HepG2 (cell line): ENCODE measurements around the gene LITAF. TPM values are rescaled to one million over a fixed set of nuclear protein-coding genes. Genes with fewer than 3 reads are reported as not detected.

Experiments used
- ATAC-seq: fragments of 200-7000 bp; cut with Tn5 transposase; 3 replicates; pipeline ENCODE4 v1.9.1; 2020; ENCODE audit warnings: mild to moderate bottlenecking, moderate library complexity
- BruUV-seq: library from RNA; stranded (reverse); fragments of 400-500 nt; replicated peaks from 2 replicates; lab custom pipeline; 2021; lab: Mats Ljungman, UMichigan
- CTCF ChIA-PET: fragments of 300-600 bp; formaldehyde crosslinking; extraction: SDS; loops from one replicate; lab custom pipeline; 2021; ENCODE audit warnings: low total read pairs, inconsistent platforms, low intra/inter-chr PET ratio; lab: Yijun Ruan, JAX
- POLR2A ChIA-PET: fragments of 350-600 bp; sonication (Branson Sonifier 250); formaldehyde crosslinking; loops from one replicate; lab custom pipeline; 2020; ENCODE audit warnings: antibody characterized with exemption, inconsistent platforms; lab: Yijun Ruan, JAX
- DNase-seq: peaks from one replicate; pipeline ENCODE4 v3.0.0-alpha.2; 2015; ENCODE audit warnings: low spot score
- FAIRE-seq: peaks from 3 replicates; lab custom pipeline; 2011; peaks lifted over from hg19 to GRCh38; lab: Jason Lieb, UNC
- H2AFZ ChIP-seq: one replicate; pipeline ENCODE4 v1.6.1; 2011; ENCODE audit warnings: low read length, inconsistent platforms
- H3K27ac ChIP-seq: fragments of 300-600 bp; 3 replicates; pipeline ENCODE4 v1.8.0; 2011; ENCODE audit warnings: mixed run types, mild to moderate bottlenecking, mixed read lengths, low read length, inconsistent platforms; ENCODE audit not compliant: insufficient read depth; ENCODE audit errors: extremely low read length
- H3K27me3 ChIP-seq, 2 experiments: fragments of 200-600 bp in 1 of 2; 2 replicates in 1 of 2; 3 replicates in 1 of 2; pipeline versions ENCODE4 v1.6.0 to v1.8.0; 2011; ENCODE audit warnings: low read length in 2 of 2, mild to moderate bottlenecking in 2 of 2, moderate library complexity in 2 of 2, inconsistent platforms in 1 of 2; ENCODE audit not compliant: insufficient read depth in 2 of 2, control insufficient read depth in 1 of 2
- H3K36me3 ChIP-seq, 2 experiments: fragments of 200-600 bp in 1 of 2; replicated peaks in 1 of 2; 2 replicates in 1 of 2; 3 replicates in 1 of 2; pipeline versions ENCODE4 v1.5.1 to v1.8.0; 2011; ENCODE audit warnings: low read length in 2 of 2, inconsistent platforms in 1 of 2; ENCODE audit not compliant: insufficient read depth in 2 of 2, control insufficient read depth in 1 of 2
- H3K4me1 ChIP-seq: 2 replicates; pipeline ENCODE4 v1.5.1; 2012; ENCODE audit warnings: low read length, inconsistent platforms; ENCODE audit not compliant: insufficient read depth
- H3K4me2 ChIP-seq: 2 replicates; pipeline ENCODE4 v1.6.0; 2011; ENCODE audit warnings: low read depth, low read length, inconsistent platforms
- H3K4me3 ChIP-seq, 3 experiments: fragments of 200-600 bp in 1 of 3; sonication (generic), shearing (Covaris generic) in 1 of 3; replicated peaks in 1 of 3; 2 replicates each; pipeline ENCODE4 v1.5.1; 2011 to 2016; ENCODE audit warnings: low read length in 3 of 3, inconsistent platforms in 2 of 3, low read depth in 2 of 3, mild to moderate bottlenecking in 2 of 3, control low read depth in 1 of 3, mixed read lengths in 1 of 3; ENCODE audit not compliant: insufficient read depth in 1 of 3
- H3K79me2 ChIP-seq: one replicate; pipeline ENCODE4 v1.6.1; 2011; ENCODE audit warnings: low read length, inconsistent platforms; ENCODE audit not compliant: insufficient read depth
- H3K9ac ChIP-seq: 2 replicates; pipeline ENCODE4 v1.6.0; 2011; ENCODE audit warnings: mild to moderate bottlenecking, low read depth, low read length, inconsistent platforms; ENCODE audit not compliant: insufficient read depth
- H3K9me3 ChIP-seq: 2 replicates; pipeline ENCODE4 v1.5.1; 2012; ENCODE audit warnings: mild to moderate bottlenecking, low read length
- H4K20me1 ChIP-seq: 2 replicates; pipeline ENCODE4 v1.6.0; 2011; ENCODE audit warnings: inconsistent platforms, mild to moderate bottlenecking, low read length, moderate library complexity; ENCODE audit not compliant: insufficient read depth
- ARHGAP35 ChIP-seq: sonication (generic); formaldehyde crosslinking; IDR thresholded peaks from 2 replicates; pipeline ENCODE4 v1.9.0; 2022; ENCODE audit warnings: mild to moderate bottlenecking, inconsistent platforms, moderate library complexity, missing genetic modification reagents, borderline replicate concordance
- CHD4 ChIP-seq: fragments of 200-600 bp; sonication (generic); IDR thresholded peaks from 2 replicates; pipeline ENCODE4 v1.7.0; 2017; ENCODE audit warnings: mild to moderate bottlenecking, low read length, borderline replicate concordance
- CREM ChIP-seq, 2 experiments: sonication (generic) in 1 of 2; formaldehyde crosslinking in 1 of 2; IDR thresholded peaks; 2 replicates each; pipeline versions ENCODE4 v1.4.0 to v1.6.1; 2016 to 2020; ENCODE audit warnings: antibody characterized with exemption in 1 of 2, mild to moderate bottlenecking in 1 of 2, missing genetic modification reagents in 1 of 2
- FLYWCH1 ChIP-seq: sonication (generic); formaldehyde crosslinking; IDR thresholded peaks from 2 replicates; pipeline ENCODE4 v1.8.1; 2023; ENCODE audit warnings: mild to moderate bottlenecking, missing genetic modification reagents
- GZF1 ChIP-seq: sonication (generic); formaldehyde crosslinking; IDR thresholded peaks from 2 replicates; pipeline ENCODE4 v1.5.1; 2020; ENCODE audit warnings: mild to moderate bottlenecking, missing genetic modification reagents
- HMG20A ChIP-seq: IDR thresholded peaks from 2 replicates; pipeline ENCODE4 v1.6.1; 2016; ENCODE audit warnings: borderline replicate concordance
- HNF1B ChIP-seq: sonication (generic); formaldehyde crosslinking; IDR thresholded peaks from 2 replicates; pipeline ENCODE4 v1.5.1; 2020; ENCODE audit warnings: mild to moderate bottlenecking, moderate library complexity, missing genetic modification reagents
- HNF4A ChIP-seq: sonication (generic); formaldehyde crosslinking; IDR thresholded peaks from 2 replicates; pipeline ENCODE4 v1.4.0; 2020; ENCODE audit warnings: missing genetic modification reagents
- MAZ ChIP-seq, 2 experiments: sonication (generic) in 1 of 2; formaldehyde crosslinking in 1 of 2; IDR thresholded peaks; 2 replicates each; pipeline versions ENCODE4 v1.5.0 to v1.6.1; 2012 to 2020; ENCODE audit warnings: low read depth in 2 of 2, mild to moderate bottlenecking in 2 of 2, borderline replicate concordance in 1 of 2, improper control_type of control experiment in 1 of 2, low read length in 1 of 2, missing genetic modification reagents in 1 of 2, moderate library complexity in 1 of 2
- MTA3 ChIP-seq: sonication (generic); formaldehyde crosslinking; IDR thresholded peaks from 2 replicates; pipeline ENCODE4 v1.4.0; 2020; ENCODE audit warnings: missing genetic modification reagents
- NR2C2 ChIP-seq: sonication (generic); formaldehyde crosslinking; IDR thresholded peaks from 2 replicates; pipeline ENCODE4 v1.4.0; 2020; ENCODE audit warnings: missing genetic modification reagents, mild to moderate bottlenecking, moderate library complexity, borderline replicate concordance
- NR2F2 ChIP-seq: IDR thresholded peaks from 2 replicates; pipeline ENCODE4 v1.6.1; 2012; ENCODE audit warnings: low read depth, inconsistent platforms, borderline replicate concordance
- PHB2 ChIP-seq: fragments of 450-650 bp; IDR thresholded peaks from 2 replicates; pipeline ENCODE4 v1.6.1; 2018; ENCODE audit not compliant: partially characterized antibody
- RBFOX2 ChIP-seq: fragments of 200-400 bp; formaldehyde crosslinking; IDR thresholded peaks from 2 replicates; pipeline ENCODE4 v1.6.1; 2017; ENCODE audit warnings: low read depth, mild to moderate bottlenecking, low read length
- YEATS4 ChIP-seq: sonication (generic); formaldehyde crosslinking; IDR thresholded peaks from 2 replicates; pipeline ENCODE4 v1.4.0; 2020; ENCODE audit warnings: missing genetic modification reagents, borderline replicate concordance
- ZBTB3 ChIP-seq: sonication (generic); formaldehyde crosslinking; IDR thresholded peaks from 2 replicates; pipeline ENCODE4 v1.4.0; 2020; ENCODE audit warnings: low read depth, mild to moderate bottlenecking, moderate library complexity, missing genetic modification reagents, borderline replicate concordance
- ZMAT3 ChIP-seq: sonication (generic); formaldehyde crosslinking; conservative IDR thresholded peaks from 2 replicates; pipeline ENCODE4 v1.7.0; 2021; ENCODE audit warnings: missing genetic modification reagents
- ZNF235 ChIP-seq: sonication (generic); formaldehyde crosslinking; IDR thresholded peaks from 2 replicates; pipeline ENCODE4 v1.8.1; 2023; ENCODE audit warnings: mild to moderate bottlenecking, missing genetic modification reagents, borderline replicate concordance
- ZNF251 ChIP-seq: sonication (generic); formaldehyde crosslinking; IDR thresholded peaks from 2 replicates; pipeline ENCODE4 v1.9.0; 2021; ENCODE audit warnings: mild to moderate bottlenecking, missing genetic modification reagents
- ZNF567 ChIP-seq: sonication (generic); formaldehyde crosslinking; IDR thresholded peaks from 2 replicates; pipeline ENCODE4 v1.8.1; 2023; ENCODE audit warnings: mild to moderate bottlenecking, missing genetic modification reagents, borderline replicate concordance
- ZNF746 ChIP-seq: sonication (generic); formaldehyde crosslinking; IDR thresholded peaks from 2 replicates; pipeline ENCODE4 v1.8.0; 2022; ENCODE audit warnings: mild to moderate bottlenecking, missing genetic modification reagents
- ZSCAN30 ChIP-seq: sonication (generic); formaldehyde crosslinking; IDR thresholded peaks from 2 replicates; pipeline ENCODE4 v1.5.0; 2020; ENCODE audit warnings: mild to moderate bottlenecking, missing genetic modification reagents
- WGBS: methylation state at CpG from one replicate; pipeline ENCODE4 v1.1.6; 2017; ENCODE audit warnings: low lambda C conversion rate; 5-methylcytosine and 5-hydroxymethylcytosine counted together
- in situ Hi-C: cut with HindIII; loops from 2 replicates; pipeline ENCODE4 v1.10.0; 2017; ENCODE audit warnings: low pct_unique_long_range_greater_than_20kb; ENCODE audit not compliant: extremely low pct_ligation_motif_present
- intact Hi-C: fragments of 100-400 bp; cut with micrococcal nuclease; formaldehyde crosslinking; loops from one replicate; pipeline ENCODE4 v1.10.0; 2022; ENCODE audit not compliant: unreplicated experiment
- polyA plus RNA-seq, 8 experiments: library from polyadenylated mRNA; depleted of rRNA in 3 of 8; stranded (reverse) in 7 of 8; unstranded in 1 of 8; fragments of >200 nt; fragmentation: Illumina TruSeq in 4 of 8; extraction: Trizol in 4 of 8; gene quantifications; 2 replicates each; pipeline versions ENCODE4 v1.2.1 to v1.2.3, GENCODE V29; 2011 to 2016; ENCODE audit warnings: low read depth in 4 of 8, missing spikeins in 1 of 8, mixed read lengths in 1 of 8; ENCODE audit not compliant: insufficient read depth in 1 of 8
- total RNA-seq, 5 experiments: library from RNA; depleted of rRNA; stranded (reverse); fragments of >200 nt; fragmentation: Illumina TruSeq; extraction: Trizol; gene quantifications; 2 replicates each; pipeline ENCODE4 v1.2.3, GENCODE V29; 2016; ENCODE audit warnings: low read depth in 1 of 5

Gene LITAF
- total and polyA plus RNA-seq, 2 of the 13 experiments (the other 11 are each of a cell fraction or from before 2014, with no cell fraction given), result 80.1 to 141 TPM

DNA sequence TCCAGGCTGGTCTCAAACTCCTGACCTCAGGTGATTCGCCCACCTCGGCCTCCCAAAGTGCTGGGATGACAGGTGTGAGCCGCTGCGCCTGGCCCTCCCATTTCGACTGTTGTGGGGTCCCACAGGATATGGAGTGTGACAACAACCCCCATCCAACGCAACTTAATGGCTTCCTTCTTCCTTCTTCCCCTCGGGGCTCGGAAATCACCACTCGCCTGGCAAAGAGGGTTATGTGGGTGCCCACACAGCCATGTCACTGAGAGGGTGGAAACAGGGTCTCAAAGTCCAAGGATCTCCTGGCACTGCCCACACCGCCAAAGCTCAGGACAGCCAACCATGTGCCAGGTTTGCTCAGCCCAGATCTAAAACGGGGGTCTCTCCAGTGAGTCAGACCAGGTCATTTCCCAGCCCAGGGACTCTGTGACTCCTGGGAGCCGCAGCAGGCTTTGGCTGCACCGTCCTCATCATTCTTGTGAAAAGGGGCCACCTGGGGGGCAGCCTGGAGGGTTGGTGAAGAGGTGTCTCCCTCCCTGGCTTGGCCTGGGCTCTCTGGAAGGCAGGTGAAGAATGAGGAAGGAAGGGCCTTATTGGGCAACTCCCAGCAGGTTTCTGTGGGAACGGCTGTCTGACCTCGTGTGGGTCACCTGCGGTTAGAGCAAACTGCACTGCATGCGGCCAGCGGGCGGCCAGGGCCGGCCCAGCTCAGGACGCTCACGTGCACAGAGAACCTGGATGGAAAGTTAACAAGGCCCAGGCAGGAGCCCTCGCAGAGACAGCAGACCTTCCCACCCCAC lies 25.3 kb upstream of the LITAF start:
- intact Hi-C loops, result loop anchor here (1.0 kb wide), 2 partner anchors 20 to 80 kb away; no protein-coding TSS in a partner anchor
- Histone ChIP-seq H3K79me2 (no peaks in the 10 kb centered on the region), H2AFZ (no peak overlapping the region), H3K27ac (no peak overlapping the region), H3K4me3 (peak overlapping the region in 2 of 3 experiments; percentile 9 to 41; a peak in 3 of 6 replicates), H3K4me2 (peak overlapping the region; percentile 76), H3K27me3 (peaks cover 10 to 32% of the 10 kb centered on the region in 2 experiments), H3K4me1 (peaks cover 43% of the 10 kb centered on the region), H3K36me3 (no peaks in the 10 kb centered on the region), H4K20me1 (no peaks in the 10 kb centered on the region), H3K9ac (no peak overlapping the region; the same call in 1 of the 2 replicates), H3K9me3 (no peaks in the 10 kb centered on the region)
- peak; percentile 87 for FAIRE-seq
- 33% methylated on average over 21 of the region's 23 CpGs for WGBS
- CTCF ChIA-PET, result interaction anchor here (0.8 to 1.3 kb wide), 2 partner anchors 9 to 79 kb away, joined by 3 to 4 read pairs; no protein-coding TSS in a partner anchor
- peak; percentile 83 for DNase-seq
- ATAC-seq, result peak; percentile 88
- POLR2A ChIA-PET, result interaction anchor here (1.1 kb wide), 1 partner anchor 26 kb away, joined by 3 read pairs; no protein-coding TSS in a partner anchor
- in situ Hi-C loops, result no loop called here
- no TSS peak for BruUV-seq
- TF ChIP-seq ZNF746 (peak; percentile 96), PHB2 (no peak), CREM (IDR thresholded peaks at IDR 0.05) (no peak; the same call in 1 of the 2 replicates), CREM (CRISPR knock-in tag; IDR thresholded peaks at IDR 0.05) (no peak), MTA3 (no peak), HMG20A (CRISPR knock-in tag) (peak; percentile 93), MAZ (IDR thresholded peaks at IDR 0.05; ENCODE audit: borderline replicate concordance, low read depth, low read length) (peak; percentile 52; the same call in 1 of the 2 replicates), MAZ (CRISPR knock-in tag; IDR thresholded peaks at IDR 0.05; ENCODE audit: low read depth) (no peak), ZNF235 (CRISPR knock-in tag) (no peak), ZSCAN30 (CRISPR knock-in tag) (0 out of 2 replicates have a peak, but pooled peaks have one; percentile 60), NR2C2 (CRISPR knock-in tag) (peak; percentile 88), FLYWCH1 (CRISPR knock-in tag) (no peak), CHD4 (no peak), ZBTB3 (CRISPR knock-in tag) (peak; percentile 92; the same call in 1 of the 2 replicates), HNF1B (CRISPR knock-in tag) (peak; percentile 85; the same call in 1 of the 2 replicates), NR2F2 (no peak), YEATS4 (CRISPR knock-in tag) (peak; percentile 66; the same call in 1 of the 2 replicates), ZNF567 (CRISPR knock-in tag) (peak; percentile 94), GZF1 (CRISPR knock-in tag) (peak; percentile 92), RBFOX2 (no peak), ZNF251 (CRISPR knock-in tag) (peak; percentile 88; the same call in 1 of the 2 replicates), ZMAT3 (CRISPR knock-in tag) (peak; percentile 96), HNF4A (CRISPR knock-in tag) (peak; percentile 66; the same call in 1 of the 2 replicates), ARHGAP35 (CRISPR knock-in tag) (peak; percentile 30; the same call in 1 of the 2 replicates)
